AG09309 (cell line): ENCODE measurements around the gene PCBP3.
"Not testable (repeated sequence)": the region's sequence is repeated elsewhere in the genome, so short reads cannot be mapped to it uniquely, and the experiment has no call there.

Experiments
- DNase-seq: peaks from one replicate; pipeline ENCODE4 v3.0.0-alpha.2; 2010; ENCODE audit warnings: low read depth
- H3K4me3 ChIP-seq: 2 replicates; pipeline ENCODE4 v1.5.1; 2011; ENCODE audit warnings: mild to moderate bottlenecking, low read depth, low read length, moderate library complexity; ENCODE audit not compliant: control insufficient read depth
- CTCF ChIP-seq: IDR thresholded peaks from 2 replicates; pipeline ENCODE4 v1.5.1; 2011; ENCODE audit warnings: mild to moderate bottlenecking, low read depth, low read length, inconsistent platforms; ENCODE audit not compliant: insufficient read depth, control insufficient read depth; ENCODE audit errors: missing control alignments

Gene PCBP3

GRCh38 chr21:45713613-45714012, 70.1 kb downstream of the PCBP3 start:
- DNase-seq, result no peak
- TF ChIP-seq CTCF, result no peak
- H3K4me3 ChIP-seq, result no peak overlapping the region

- no peak overlapping the region for H3K4me3 ChIP-seq
- DNase-seq, result no peak
- no peak for TF ChIP-seq CTCF
Observed at GRCh38 chr21:45715441-45715840, 71.9 kb downstream of the PCBP3 start.

- H3K4me3 ChIP-seq, result no peak overlapping the region
- TF ChIP-seq CTCF, result no peak
- DNase-seq, result no peak
Observed at GRCh38 chr21:45718413-45718812, 74.9 kb downstream of the PCBP3 start.

- DNase-seq, result no peak
- H3K4me3 ChIP-seq, result no peak overlapping the region
- TF ChIP-seq CTCF, result no peak
Observed at GRCh38 chr21:45719177-45719802, 75.8 kb downstream of the PCBP3 start.

- not testable (repeated sequence) for H3K4me3 ChIP-seq
Observed at GRCh38 chr21:45720204-45720603, 76.7 kb downstream of the PCBP3 start.

GRCh38 chr21:45721671-45722070, 78.1 kb downstream of the PCBP3 start:
- no peak for DNase-seq
- no peak for TF ChIP-seq CTCF
- no peak overlapping the region for H3K4me3 ChIP-seq

More at GRCh38 chr21:45720204-45720603, 76.7 kb downstream of the PCBP3 start:
- not testable (repeated sequence) for DNase-seq

GRCh38 chr21:45723049-45723958, 79.8 kb downstream of the PCBP3 start:
- TF ChIP-seq CTCF, result no peak
- DNase-seq, result no peak
- H3K4me3 ChIP-seq, result no peak overlapping the region
